ENCODE measurements around the gene ABCG2. TPM values are rescaled to one million over a fixed set of nuclear protein-coding genes. Genes with fewer than 3 reads are reported as not detected.

Gene ABCG2
- total RNA-seq, 1 donor from 2014 or later = 37.0 TPM

GRCh38 chr4:88060431-88060830 is 98.0 kb downstream of the ABCG2 start:
- no peak for DNase-seq (ENCODE audit: low spot score)
- no peaks in the 10 kb centered on the region for H3K27me3 Mint-ChIP-seq (ENCODE audit: unreplicated experiment)
- H3K4me1 Mint-ChIP-seq (ENCODE audit: unreplicated experiment) = peaks cover 42% of the 10 kb centered on the region
- no peaks in the 10 kb centered on the region for H3K9me3 Mint-ChIP-seq (ENCODE audit: unreplicated experiment)
- peak overlapping the region; percentile 95 for H3K27ac Mint-ChIP-seq (ENCODE audit: unreplicated experiment)
- no peak overlapping the region for H3K4me3 Mint-ChIP-seq (ENCODE audit: unreplicated experiment)
- H3K36me3 Mint-ChIP-seq (ENCODE audit: low read depth, unreplicated experiment) = peaks cover 28% of the 10 kb centered on the region
- TF ChIP-seq CTCF (IDR thresholded peaks at IDR 0.05; ENCODE audit: unreplicated experiment) = no peak

GRCh38 chr4:88059766-88060165 is 98.7 kb downstream of the ABCG2 start:
- Mint-ChIP-seq H3K4me1 (ENCODE audit: unreplicated experiment) (peaks cover 41% of the 10 kb centered on the region), H3K4me3 (ENCODE audit: unreplicated experiment) (peak overlapping the region; percentile 18), H3K9me3 (ENCODE audit: unreplicated experiment) (no peaks in the 10 kb centered on the region), H3K27me3 (ENCODE audit: unreplicated experiment) (no peaks in the 10 kb centered on the region), H3K36me3 (ENCODE audit: low read depth, unreplicated experiment) (peaks cover 24% of the 10 kb centered on the region), H3K27ac (ENCODE audit: unreplicated experiment) (peak overlapping the region; percentile 94)
- TF ChIP-seq CTCF (IDR thresholded peaks at IDR 0.05; ENCODE audit: unreplicated experiment) = no peak
- peak; percentile 7 for DNase-seq (ENCODE audit: low spot score)

- no peaks in the 10 kb centered on the region for H3K27me3 Mint-ChIP-seq (ENCODE audit: unreplicated experiment)
- H3K27ac Mint-ChIP-seq (ENCODE audit: unreplicated experiment) = no peak overlapping the region
- H3K4me3 Mint-ChIP-seq (ENCODE audit: unreplicated experiment) = no peak overlapping the region
- H3K9me3 Mint-ChIP-seq (ENCODE audit: unreplicated experiment) = no peaks in the 10 kb centered on the region
- H3K36me3 Mint-ChIP-seq (ENCODE audit: low read depth, unreplicated experiment) = peaks cover 17% of the 10 kb centered on the region
- H3K4me1 Mint-ChIP-seq (ENCODE audit: unreplicated experiment) = peaks cover 32% of the 10 kb centered on the region
- no peak for TF ChIP-seq CTCF (IDR thresholded peaks at IDR 0.05; ENCODE audit: unreplicated experiment)
- no peak for DNase-seq (ENCODE audit: low spot score)
These were observed 100.1 kb downstream of the ABCG2 start for GRCh38 chr4:88058295-88058694.

GRCh38 chr4:88054901-88055300 is 103.5 kb downstream of the ABCG2 start:
- no peak overlapping the region for H3K4me3 Mint-ChIP-seq (ENCODE audit: unreplicated experiment)
- peak; percentile 56 for DNase-seq (ENCODE audit: low spot score)
- TF ChIP-seq CTCF (IDR thresholded peaks at IDR 0.05; ENCODE audit: unreplicated experiment) = peak; percentile 23
- no peak overlapping the region for H3K27ac Mint-ChIP-seq (ENCODE audit: unreplicated experiment)
- peaks cover 12% of the 10 kb centered on the region for H3K4me1 Mint-ChIP-seq (ENCODE audit: unreplicated experiment)
- no peaks in the 10 kb centered on the region for H3K9me3 Mint-ChIP-seq (ENCODE audit: unreplicated experiment)
- peaks cover 15% of the 10 kb centered on the region for H3K36me3 Mint-ChIP-seq (ENCODE audit: low read depth, unreplicated experiment)
- H3K27me3 Mint-ChIP-seq (ENCODE audit: unreplicated experiment) = no peaks in the 10 kb centered on the region

GRCh38 chr4:88054229-88054628 is 104.2 kb downstream of the ABCG2 start:
- H3K36me3 Mint-ChIP-seq (ENCODE audit: low read depth, unreplicated experiment) = peaks cover 15% of the 10 kb centered on the region
- peaks cover 5% of the 10 kb centered on the region for H3K4me1 Mint-ChIP-seq (ENCODE audit: unreplicated experiment)
- H3K27me3 Mint-ChIP-seq (ENCODE audit: unreplicated experiment) = no peaks in the 10 kb centered on the region

More at GRCh38 chr4:88054229-88054628, 104.2 kb downstream of the ABCG2 start:
- TF ChIP-seq CTCF (IDR thresholded peaks at IDR 0.05; ENCODE audit: unreplicated experiment) = no peak
- no peak for DNase-seq (ENCODE audit: low spot score)
- no peak overlapping the region for H3K27ac Mint-ChIP-seq (ENCODE audit: unreplicated experiment)
- H3K4me3 Mint-ChIP-seq (ENCODE audit: unreplicated experiment) = no peak overlapping the region
- H3K9me3 Mint-ChIP-seq (ENCODE audit: unreplicated experiment) = no peaks in the 10 kb centered on the region

Data from endothelial cell (in vitro differentiated cells).